SK-N-SH (cell line): ENCODE measurements around the gene PRX. TPM values are rescaled to one million over a fixed set of nuclear protein-coding genes. Genes with fewer than 3 reads are reported as not detected.

Experiments
- CTCF ChIA-PET: fragments of 300-600, 350-600 bp; formaldehyde crosslinking; extraction: SDS; loops from one replicate; lab custom pipeline; 2021; lab: Yijun Ruan, JAX
- POLR2A ChIA-PET: fragments of 350-600 bp; sonication (Branson Sonifier 250); formaldehyde crosslinking; extraction: SDS; loops from one replicate; lab custom pipeline; 2020; ENCODE audit warnings: antibody characterized with exemption, inconsistent platforms; lab: Yijun Ruan, JAX
- DNase-seq: peaks from one replicate; pipeline ENCODE4 v3.0.0; 2012
- H2AFZ ChIP-seq: fragments of 200-600 bp; sonication (generic); 2 replicates; pipeline ENCODE4 v1.8.1; 2016; ENCODE audit warnings: antibody characterized with exemption, mild to moderate bottlenecking, low read depth
- H3F3A ChIP-seq: fragments of 200-600 bp; sonication (generic); replicated peaks from 2 replicates; pipeline ENCODE3; 2016; ENCODE audit warnings: antibody characterized with exemption, mild to moderate bottlenecking; ENCODE audit not compliant: insufficient read depth
- H3K27ac ChIP-seq, 2 experiments: fragments of 200-500 bp in 1 of 2; fragments of 200-600 bp in 1 of 2; sonication (Bioruptor generic) in 1 of 2; sonication (generic), shearing (Covaris generic) in 1 of 2; 2 replicates each; pipeline versions ENCODE4 v1.5.1 to v1.6.1; 2014 to 2016; ENCODE audit warnings: low read depth in 2 of 2, inconsistent platforms in 1 of 2, low read length in 1 of 2, mild to moderate bottlenecking in 1 of 2, mixed read lengths in 1 of 2
- H3K27me3 ChIP-seq: fragments of 200-600 bp; sonication (generic), shearing (Covaris generic); 2 replicates; pipeline ENCODE4 v1.6.1; 2016; ENCODE audit warnings: mixed run types; ENCODE audit not compliant: insufficient read depth
- H3K36me3 ChIP-seq, 2 experiments: fragments of 200-500 bp in 1 of 2; fragments of 200-600 bp in 1 of 2; sonication (Bioruptor generic) in 1 of 2; sonication (generic) in 1 of 2; replicated peaks in 1 of 2; 2 replicates each; pipeline versions ENCODE3 to v1.5.1; 2014 to 2016; ENCODE audit warnings: low read length in 1 of 2, mild to moderate bottlenecking in 1 of 2; ENCODE audit not compliant: insufficient read depth in 2 of 2, control insufficient read depth in 1 of 2
- H3K4me1 ChIP-seq, 2 experiments: fragments of 200-500 bp in 1 of 2; fragments of 200-600 bp in 1 of 2; sonication (Bioruptor generic) in 1 of 2; sonication (generic), shearing (Covaris generic) in 1 of 2; 2 replicates each; pipeline versions ENCODE4 v1.5.1 to v1.6.1; 2014 to 2016; ENCODE audit warnings: low read depth in 1 of 2, low read length in 1 of 2, mixed run types in 1 of 2; ENCODE audit not compliant: insufficient read depth in 2 of 2, control insufficient read depth in 1 of 2
- H3K4me2 ChIP-seq: fragments of 200-600 bp; sonication (generic), shearing (Covaris generic); 2 replicates; pipeline ENCODE4 v1.6.1; 2017; ENCODE audit warnings: mixed run types
- H3K4me3 ChIP-seq, 2 experiments: fragments of 200-500 bp in 1 of 2; fragments of 200-600 bp in 1 of 2; sonication (Bioruptor generic) in 1 of 2; sonication (generic), shearing (Covaris generic) in 1 of 2; 2 replicates each; pipeline versions ENCODE4 v1.5.1 to v1.8.1; 2014 to 2016; ENCODE audit warnings: low read depth in 2 of 2, inconsistent platforms in 1 of 2, low read length in 1 of 2, mild to moderate bottlenecking in 1 of 2, mixed read lengths in 1 of 2, moderate library complexity in 1 of 2
- H3K79me2 ChIP-seq: fragments of 200-600 bp; sonication (generic); 2 replicates; pipeline ENCODE4 v1.8.1; 2017; ENCODE audit warnings: mild to moderate bottlenecking; ENCODE audit not compliant: insufficient read depth
- H3K9ac ChIP-seq: fragments of 200-600 bp; sonication (generic); 2 replicates; pipeline ENCODE4 v1.6.1; 2017; ENCODE audit warnings: mixed run types
- H3K9me2 ChIP-seq: fragments of 200-600 bp; sonication (generic); 2 replicates; pipeline ENCODE4 v1.6.1; 2017; ENCODE audit warnings: mixed run types
- H3K9me3 ChIP-seq: fragments of 200-600 bp; sonication (generic); 2 replicates; pipeline ENCODE4 v1.6.1; 2017; ENCODE audit warnings: mixed run types, mild to moderate bottlenecking, moderate library complexity
- H4K20me1 ChIP-seq: fragments of 200-600 bp; sonication (generic); 2 replicates; pipeline ENCODE4 v1.6.1; 2017; ENCODE audit warnings: mild to moderate bottlenecking, mixed run types; ENCODE audit not compliant: insufficient read depth
- EZH2phosphoT487 ChIP-seq: fragments of 200-600 bp; sonication (generic); IDR thresholded peaks from 2 replicates; pipeline ENCODE4 v1.6.1; 2017; ENCODE audit warnings: low read depth, mixed run types, mild to moderate bottlenecking, antibody characterized with exemption, moderate library complexity, borderline replicate concordance
- FOSL2 ChIP-seq: IDR thresholded peaks from 2 replicates; pipeline ENCODE4 v1.4.0; 2012; ENCODE audit warnings: low read depth, mild to moderate bottlenecking, moderate library complexity, borderline replicate concordance
- FOXM1 ChIP-seq: IDR thresholded peaks from 2 replicates; pipeline ENCODE4 v1.4.0; 2012; ENCODE audit warnings: low read depth, mild to moderate bottlenecking
- GATA2 ChIP-seq: sonication (generic); formaldehyde crosslinking; IDR thresholded peaks from 2 replicates; pipeline ENCODE4 v1.5.0; 2020; ENCODE audit warnings: mild to moderate bottlenecking, missing genetic modification reagents
- JUND ChIP-seq: IDR thresholded peaks from 2 replicates; pipeline ENCODE4 v1.4.0; 2012
- MEF2A ChIP-seq: IDR thresholded peaks from 2 replicates; pipeline ENCODE4 v1.4.0; 2012; ENCODE audit warnings: low read depth, borderline replicate concordance
- NFIC ChIP-seq: IDR thresholded peaks from 2 replicates; pipeline ENCODE4 v1.4.0; 2012; ENCODE audit warnings: borderline replicate concordance
- POLR2AphosphoS5 ChIP-seq: IDR thresholded peaks from 2 replicates; pipeline ENCODE4 v1.6.1; 2012; ENCODE audit warnings: low read depth, low read length
- RAD21 ChIP-seq: IDR thresholded peaks from 2 replicates; pipeline ENCODE4 v1.6.1; 2012; ENCODE audit warnings: mild to moderate bottlenecking, low read length
- RXRA ChIP-seq: IDR thresholded peaks from 2 replicates; pipeline ENCODE4 v1.4.0; 2012; ENCODE audit warnings: low read depth, mild to moderate bottlenecking, borderline replicate concordance
- SIN3A ChIP-seq: IDR thresholded peaks from 2 replicates; pipeline ENCODE4 v1.6.1; 2012; ENCODE audit warnings: low read depth, mild to moderate bottlenecking, low read length, moderate library complexity, borderline replicate concordance
- SMC3 ChIP-seq: IDR thresholded peaks from 2 replicates; pipeline ENCODE4 v1.6.1; 2012; ENCODE audit warnings: low read depth, low read length, improper control_type of control experiment
- TAF1 ChIP-seq: IDR thresholded peaks from 2 replicates; pipeline ENCODE4 v1.6.1; 2012; ENCODE audit warnings: low read depth, mild to moderate bottlenecking, low read length, moderate library complexity, borderline replicate concordance
- YY1 ChIP-seq: IDR thresholded peaks from 2 replicates; pipeline ENCODE4 v1.4.0; 2012; ENCODE audit warnings: low read depth, mild to moderate bottlenecking
- WGBS: methylation state at CpG from one replicate; pipeline ENCODE4 v1.1.6; 2017; ENCODE audit warnings: low lambda C conversion rate; 5-methylcytosine and 5-hydroxymethylcytosine counted together
- polyA plus RNA-seq, 3 experiments: library from polyadenylated mRNA; depleted of rRNA; stranded (reverse); fragments of >200 nt; gene quantifications; 2 replicates each; pipeline ENCODE4 v1.2.3, GENCODE V29; 2012
- TF ChIP-seq, protein P1 (sequence below): fragments of 150-350 bp; IDR thresholded peaks from 2 replicates; pipeline ENCODE4 v1.6.1; 2016; ENCODE audit warnings: mild to moderate bottlenecking, low read depth, low read length
- TF ChIP-seq, protein P2 (sequence below): IDR thresholded peaks from 2 replicates; pipeline ENCODE4 v1.4.0; 2012; ENCODE audit warnings: low read depth
- TF ChIP-seq, protein P3 (sequence below): fragments of 200-600 bp; sonication (generic); IDR thresholded peaks from 2 replicates; pipeline ENCODE4 v1.6.1; 2017; ENCODE audit warnings: antibody characterized with exemption, mild to moderate bottlenecking, moderate library complexity
- TF ChIP-seq, protein P4 (sequence below): fragments of 150-350 bp; IDR thresholded peaks from 2 replicates; pipeline ENCODE4 v1.6.1; 2017; ENCODE audit warnings: antibody characterized with exemption, low read length, low read depth, borderline replicate concordance

Gene PRX
- polyA plus RNA-seq, 1 of the 3 experiments (the other 2 are of a cell fraction) = 2.2 TPM

DNA sequence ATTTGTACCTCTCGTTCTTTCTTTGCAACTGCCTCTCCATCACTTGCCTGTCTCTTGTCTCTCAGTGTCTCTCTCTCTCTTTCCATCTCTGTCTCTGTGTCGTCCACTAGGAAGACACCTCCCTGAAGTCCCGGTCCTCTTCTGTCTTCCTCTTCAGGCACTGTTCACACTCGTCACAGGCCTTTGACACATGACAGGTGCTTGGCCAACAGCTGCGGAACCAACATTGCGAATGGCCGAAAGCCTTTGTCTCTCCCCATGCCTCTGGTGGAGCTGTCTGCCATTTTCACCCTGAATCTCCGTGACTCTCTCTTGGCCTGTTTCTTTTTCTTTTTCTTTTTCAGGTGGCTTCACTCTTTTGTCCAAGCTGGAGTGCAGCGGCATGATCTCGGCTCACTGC lies 26.0 kb downstream of the PRX start:
- TF ChIP-seq, protein P1, sequence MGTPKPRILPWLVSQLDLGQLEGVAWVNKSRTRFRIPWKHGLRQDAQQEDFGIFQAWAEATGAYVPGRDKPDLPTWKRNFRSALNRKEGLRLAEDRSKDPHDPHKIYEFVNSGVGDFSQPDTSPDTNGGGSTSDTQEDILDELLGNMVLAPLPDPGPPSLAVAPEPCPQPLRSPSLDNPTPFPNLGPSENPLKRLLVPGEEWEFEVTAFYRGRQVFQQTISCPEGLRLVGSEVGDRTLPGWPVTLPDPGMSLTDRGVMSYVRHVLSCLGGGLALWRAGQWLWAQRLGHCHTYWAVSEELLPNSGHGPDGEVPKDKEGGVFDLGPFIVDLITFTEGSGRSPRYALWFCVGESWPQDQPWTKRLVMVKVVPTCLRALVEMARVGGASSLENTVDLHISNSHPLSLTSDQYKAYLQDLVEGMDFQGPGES = no peak
- no peak for TF ChIP-seq RXRA
- TF ChIP-seq SMC3 = no peak
- no peak for TF ChIP-seq RAD21
- TF ChIP-seq FOXM1 = no peak
- TF ChIP-seq GATA2 (CRISPR knock-in tag) = no peak
- no peak for TF ChIP-seq SIN3A
- TF ChIP-seq YY1 = no peak
- TF ChIP-seq JUND = no peak
- TF ChIP-seq EZH2phosphoT487 = no peak
- TF ChIP-seq, protein P2, sequence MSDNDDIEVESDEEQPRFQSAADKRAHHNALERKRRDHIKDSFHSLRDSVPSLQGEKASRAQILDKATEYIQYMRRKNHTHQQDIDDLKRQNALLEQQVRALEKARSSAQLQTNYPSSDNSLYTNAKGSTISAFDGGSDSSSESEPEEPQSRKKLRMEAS = no peak
- TF ChIP-seq TAF1 = no peak
- no peak for TF ChIP-seq NFIC
- TF ChIP-seq, protein P3, sequence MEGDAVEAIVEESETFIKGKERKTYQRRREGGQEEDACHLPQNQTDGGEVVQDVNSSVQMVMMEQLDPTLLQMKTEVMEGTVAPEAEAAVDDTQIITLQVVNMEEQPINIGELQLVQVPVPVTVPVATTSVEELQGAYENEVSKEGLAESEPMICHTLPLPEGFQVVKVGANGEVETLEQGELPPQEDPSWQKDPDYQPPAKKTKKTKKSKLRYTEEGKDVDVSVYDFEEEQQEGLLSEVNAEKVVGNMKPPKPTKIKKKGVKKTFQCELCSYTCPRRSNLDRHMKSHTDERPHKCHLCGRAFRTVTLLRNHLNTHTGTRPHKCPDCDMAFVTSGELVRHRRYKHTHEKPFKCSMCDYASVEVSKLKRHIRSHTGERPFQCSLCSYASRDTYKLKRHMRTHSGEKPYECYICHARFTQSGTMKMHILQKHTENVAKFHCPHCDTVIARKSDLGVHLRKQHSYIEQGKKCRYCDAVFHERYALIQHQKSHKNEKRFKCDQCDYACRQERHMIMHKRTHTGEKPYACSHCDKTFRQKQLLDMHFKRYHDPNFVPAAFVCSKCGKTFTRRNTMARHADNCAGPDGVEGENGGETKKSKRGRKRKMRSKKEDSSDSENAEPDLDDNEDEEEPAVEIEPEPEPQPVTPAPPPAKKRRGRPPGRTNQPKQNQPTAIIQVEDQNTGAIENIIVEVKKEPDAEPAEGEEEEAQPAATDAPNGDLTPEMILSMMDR = no peak
- no peak for TF ChIP-seq FOSL2
- no peak for TF ChIP-seq MEF2A
- TF ChIP-seq, protein P4, sequence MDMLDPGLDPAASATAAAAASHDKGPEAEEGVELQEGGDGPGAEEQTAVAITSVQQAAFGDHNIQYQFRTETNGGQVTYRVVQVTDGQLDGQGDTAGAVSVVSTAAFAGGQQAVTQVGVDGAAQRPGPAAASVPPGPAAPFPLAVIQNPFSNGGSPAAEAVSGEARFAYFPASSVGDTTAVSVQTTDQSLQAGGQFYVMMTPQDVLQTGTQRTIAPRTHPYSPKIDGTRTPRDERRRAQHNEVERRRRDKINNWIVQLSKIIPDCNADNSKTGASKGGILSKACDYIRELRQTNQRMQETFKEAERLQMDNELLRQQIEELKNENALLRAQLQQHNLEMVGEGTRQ = no peak
- no peak for TF ChIP-seq POLR2AphosphoS5
- TF ChIP-seq, all 33 proteins: peak for 0
- Histone ChIP-seq H3K36me3 (no peaks in the 10 kb centered on the region), H3K4me1 (no peaks in the 10 kb centered on the region), H2AFZ (no peak overlapping the region), H3K4me2 (no peak overlapping the region), H4K20me1 (no peaks in the 10 kb centered on the region), H3K9me2 (no peaks in the 10 kb centered on the region), H3K4me3 (no peak overlapping the region), H3K27ac (no peak overlapping the region), H3K79me2 (no peaks in the 10 kb centered on the region), H3F3A (no peaks in the 10 kb centered on the region), H3K9me3 (no peaks in the 10 kb centered on the region), H3K9ac (no peak overlapping the region), H3K27me3 (no peaks in the 10 kb centered on the region)
- CTCF ChIA-PET = no interaction called here
- POLR2A ChIA-PET = no interaction called here
- DNase-seq = no peak
- 85% methylated on average over 10 of the region's 10 CpGs for WGBS
